HepG2 (cell line): Measurements from ENCODE around the gene LENEP. TPM values are rescaled to one million over a fixed set of nuclear protein-coding genes. Genes with fewer than 3 reads are reported as not detected.

ENCODE experiments used
- CENPBD1 ChIP-seq: sonication (generic); formaldehyde crosslinking; IDR thresholded peaks from 2 replicates; pipeline ENCODE4 v1.8.0; 2022; ENCODE audit warnings: missing genetic modification reagents, low read depth, mild to moderate bottlenecking, borderline replicate concordance
- DRAP1 ChIP-seq: IDR thresholded peaks from 2 replicates; pipeline ENCODE4 v1.6.1; 2016; ENCODE audit warnings: missing genetic modification reagents, missing compliant biosample characterization
- GABPA ChIP-seq, 2 experiments: IDR thresholded peaks; 2 replicates each; pipeline ENCODE4 v1.6.1; 2011 to 2016; ENCODE audit warnings: low read depth in 2 of 2, low read length in 1 of 2, missing biosample characterization in 1 of 2, missing genetic modification characterization in 1 of 2
- HES4 ChIP-seq: sonication (generic); formaldehyde crosslinking; IDR thresholded peaks from 2 replicates; pipeline ENCODE4 v1.9.0; 2021; ENCODE audit warnings: mild to moderate bottlenecking, missing genetic modification reagents, borderline replicate concordance
- HOXA3 ChIP-seq: sonication (generic); formaldehyde crosslinking; IDR thresholded peaks from 2 replicates; pipeline ENCODE4 v1.5.0; 2020; ENCODE audit warnings: missing genetic modification reagents
- IKZF5 ChIP-seq: IDR thresholded peaks from 2 replicates; pipeline ENCODE4 v1.6.1; 2018; ENCODE audit warnings: missing genetic modification reagents, mild to moderate bottlenecking, missing compliant biosample characterization
- MZF1 ChIP-seq: sonication (generic); formaldehyde crosslinking; IDR thresholded peaks from 2 replicates; pipeline ENCODE4 v1.8.1; 2023; ENCODE audit warnings: mild to moderate bottlenecking, missing genetic modification reagents, borderline replicate concordance
- PAXIP1 ChIP-seq: sonication (generic); formaldehyde crosslinking; conservative IDR thresholded peaks from 2 replicates; pipeline ENCODE4 v1.4.0; 2020; ENCODE audit warnings: mild to moderate bottlenecking, missing genetic modification reagents, moderate library complexity
- PHF21A ChIP-seq: sonication (generic); formaldehyde crosslinking; IDR thresholded peaks from 2 replicates; pipeline ENCODE4 v1.5.0; 2020; ENCODE audit warnings: mild to moderate bottlenecking, missing genetic modification reagents
- PRDM10 ChIP-seq: sonication (generic); formaldehyde crosslinking; IDR thresholded peaks from 2 replicates; pipeline ENCODE4 v1.4.0; 2020; ENCODE audit warnings: low read depth, missing genetic modification reagents
- RCOR2 ChIP-seq: IDR thresholded peaks from 2 replicates; pipeline ENCODE4 v1.6.1; 2016; ENCODE audit warnings: missing biosample characterization, missing genetic modification reagents
- SALL1 ChIP-seq: sonication (generic); formaldehyde crosslinking; IDR thresholded peaks from 2 replicates; pipeline ENCODE4 v1.8.0; 2022; ENCODE audit warnings: mild to moderate bottlenecking, missing genetic modification reagents
- SOX13 ChIP-seq, 3 experiments: fragments of 450-650 bp in 1 of 3; sonication (generic) in 1 of 3; formaldehyde crosslinking in 1 of 3; IDR thresholded peaks in 2 of 3; conservative IDR thresholded peaks in 1 of 3; 2 replicates each; pipeline versions ENCODE4 v1.5.0 to v1.6.1; 2016 to 2020; ENCODE audit warnings: antibody characterized with exemption in 1 of 3, mild to moderate bottlenecking in 1 of 3, missing compliant biosample characterization in 1 of 3, missing genetic modification reagents in 1 of 3, moderate library complexity in 1 of 3
- ZMAT3 ChIP-seq: sonication (generic); formaldehyde crosslinking; conservative IDR thresholded peaks from 2 replicates; pipeline ENCODE4 v1.7.0; 2021; ENCODE audit warnings: missing genetic modification reagents
- ZNF672 ChIP-seq: sonication (generic); formaldehyde crosslinking; IDR thresholded peaks from 2 replicates; pipeline ENCODE4 v1.8.1; 2022; ENCODE audit warnings: missing genetic modification reagents
- ZNF772 ChIP-seq: sonication (generic); formaldehyde crosslinking; IDR thresholded peaks from 2 replicates; pipeline ENCODE4 v1.5.0; 2020; ENCODE audit warnings: mild to moderate bottlenecking, missing genetic modification reagents
- polyA plus RNA-seq, 8 experiments: library from polyadenylated mRNA; depleted of rRNA in 3 of 8; stranded (reverse) in 7 of 8; unstranded in 1 of 8; fragments of >200 nt; fragmentation: Illumina TruSeq in 4 of 8; extraction: Trizol in 4 of 8; gene quantifications; 2 replicates each; pipeline versions ENCODE4 v1.2.1 to v1.2.3, GENCODE V29; 2011 to 2016; ENCODE audit warnings: low read depth in 4 of 8, missing spikeins in 1 of 8, mixed read lengths in 1 of 8; ENCODE audit not compliant: insufficient read depth in 1 of 8
- total RNA-seq, 5 experiments: library from RNA; depleted of rRNA; stranded (reverse); fragments of >200 nt; fragmentation: Illumina TruSeq; extraction: Trizol; gene quantifications; 2 replicates each; pipeline ENCODE4 v1.2.3, GENCODE V29; 2016; ENCODE audit warnings: low read depth in 1 of 5

Gene LENEP
- total and polyA plus RNA-seq, 2 of the 13 experiments (the other 11 are each of a cell fraction or from before 2014, with no cell fraction given): 0.29 TPM; not detected in 1

GRCh38 chr1:154955039-154955717, 38.2 kb upstream of the LENEP start (continued):
- TF ChIP-seq ZMAT3: 0 out of 2 replicates have a peak, but pooled peaks have one; percentile 22
- no peak for TF ChIP-seq PHF21A
- peak; percentile 89; the same call in 1 of the 2 replicates for TF ChIP-seq ZNF672 (CRISPR knock-in tag)
- peak; percentile 53 for TF ChIP-seq PAXIP1 (CRISPR knock-in tag)
- TF ChIP-seq SOX13 (IDR thresholded peaks at IDR 0.05): no peak
- 0 out of 4 replicates have a peak, but pooled peaks of 1 of the 2 experiments have one; percentile 34 for TF ChIP-seq SOX13 (CRISPR knock-in tag; conservative IDR thresholded peaks at IDR 0.05 in 1 of 2, IDR thresholded peaks at IDR 0.05 in 1 of 2)
- TF ChIP-seq IKZF5: peak; percentile 39; the same call in 1 of the 2 replicates
- TF ChIP-seq ZNF772 (CRISPR knock-in tag): peak; percentile 63; the same call in 1 of the 2 replicates
- TF ChIP-seq RCOR2 (CRISPR knock-in tag): peak; percentile 18; the same call in 1 of the 2 replicates
- peak; percentile 54; the same call in 1 of the 2 replicates for TF ChIP-seq SALL1 (CRISPR knock-in tag)
- no peak for TF ChIP-seq HES4
- peak; percentile 49; the same call in 1 of the 2 replicates for TF ChIP-seq PRDM10 (CRISPR knock-in tag)
- no peak for TF ChIP-seq GABPA (IDR thresholded peaks at IDR 0.05; ENCODE audit: low read depth, low read length)
- peak; percentile 78 for TF ChIP-seq GABPA (CRISPR knock-in tag; IDR thresholded peaks at IDR 0.05; ENCODE audit: low read depth)
- TF ChIP-seq DRAP1 (CRISPR knock-in tag): peak; percentile 55; the same call in 1 of the 2 replicates
- 0 out of 2 replicates have a peak, but pooled peaks have one; percentile 35 for TF ChIP-seq MZF1 (CRISPR knock-in tag)
- no peak for TF ChIP-seq CENPBD1 (CRISPR knock-in tag)
- peak; percentile 18; the same call in 1 of the 2 replicates for TF ChIP-seq HOXA3
